Sigmoid colon (tissue), 7 donors: ENCODE data around the gene SYDE2. TPM values are rescaled to one million over a fixed set of nuclear protein-coding genes. Genes with fewer than 3 reads are reported as not detected.
A peak's percentile ranks its signal among the peaks of the same experiment; 100 is the strongest.
"Not testable (repeated sequence)": the region's sequence is repeated elsewhere in the genome, so short reads cannot be mapped to it uniquely, and the experiment has no call there.

Experiments
- DNase-seq: peaks from one replicate; pipeline ENCODE4 v3.0.0-alpha.2; 2019
- H3K27ac ChIP-seq, 4 donors: fragments of 200-600 bp; sonication (generic); one replicate each; pipeline ENCODE4 v1.5.1; 2016 to 2019; ENCODE audit warnings: mild to moderate bottlenecking in 1 of 4
- H3K27me3 ChIP-seq, 3 donors: fragments of 200-600 bp; sonication (generic); one replicate each; pipeline ENCODE4 v1.5.1; 2019; ENCODE audit warnings: mild to moderate bottlenecking in 1 of 3
- H3K36me3 ChIP-seq, 4 donors: fragments of 200-600 bp; sonication (generic); one replicate each; pipeline ENCODE4 v1.5.1; 2016 to 2019
- H3K4me1 ChIP-seq, 4 donors: fragments of 200-600 bp; sonication (generic); one replicate each; pipeline ENCODE4 v1.5.1; 2017 to 2019
- H3K4me3 ChIP-seq, 4 donors: fragments of 200-600 bp; sonication (generic); one replicate each; pipeline ENCODE4 v1.5.1; 2017 to 2019; ENCODE audit warnings: mild to moderate bottlenecking in 2 of 4, moderate library complexity in 1 of 4
- H3K9me3 ChIP-seq, 4 donors: fragments of 200-600 bp in 3 of 4; sonication (generic) in 3 of 4; one replicate each; pipeline versions ENCODE4 v1.5.1 to v1.6.1; 2013 to 2019
- CTCF ChIP-seq, 4 experiments: fragments of 450-650 bp in 3 of 4; fragments of 200-600 bp in 1 of 4; IDR thresholded peaks; one replicate each; pipeline ENCODE4 v1.5.1; 2016 to 2019; ENCODE audit warnings: antibody characterized with exemption in 4 of 4, mild to moderate bottlenecking in 3 of 4, moderate library complexity in 2 of 4
- EP300 ChIP-seq, 4 donors: sonication (generic); formaldehyde crosslinking; IDR thresholded peaks; one replicate each; pipeline ENCODE4 v1.6.1; 2017; ENCODE audit warnings: antibody characterized with exemption in 4 of 4
- POLR2A ChIP-seq, 2 donors: fragments of 450-650 bp; IDR thresholded peaks; one replicate each; pipeline ENCODE4 v1.6.1; 2016; ENCODE audit warnings: antibody characterized with exemption in 2 of 2, mild to moderate bottlenecking in 2 of 2, moderate library complexity in 2 of 2
- POLR2AphosphoS5 ChIP-seq, 4 donors: sonication (generic); formaldehyde crosslinking; IDR thresholded peaks; one replicate each; pipeline ENCODE4 v1.6.1; 2017; ENCODE audit warnings: antibody characterized with exemption in 4 of 4
- WGBS, 2 donors: extraction: QIAGEN DNeasy Blood & Tissue Kit; methylation state at CpG; one replicate each; pipeline ENCODE4 v1.1.7; 2013; 5-methylcytosine and 5-hydroxymethylcytosine counted together
- intact Hi-C: fragments of 100-400 bp; cut with DNase I; formaldehyde crosslinking; loops from one replicate; pipeline ENCODE4 v1.15.1; 2023
- polyA plus RNA-seq, 3 donors: library from polyadenylated mRNA; stranded (reverse); fragments of 200-250 nt; gene quantifications; one replicate each; pipeline ENCODE4 v1.2.3, GENCODE V29; 2013
- total RNA-seq, 4 donors: library from RNA; depleted of rRNA; stranded (reverse); fragments of >200 nt; gene quantifications; one replicate each; pipeline ENCODE4 v1.1.0, GENCODE V29; 2016
- donor health status: healthy with polysubstance abuse.
- donor health status: Bipolar disorder and iron deficiency.
- donor health status: healthy.

The SYDE2 gene
- total and polyA plus RNA-seq, 7 donors: 0.46 to 87.3 (median 39.3) TPM

GRCh38 chr1:85199667-85200462 lies 951 bp downstream of the SYDE2 start:
- Histone ChIP-seq H3K27me3 (no peaks in the 10 kb centered on the region), H3K36me3 (no peaks in the 10 kb centered on the region), H3K4me3 (peak overlapping the region; percentile 73 to 98 (median 88)), H3K9me3 (no peaks in the 10 kb centered on the region), H3K27ac (peak overlapping the region; percentile 93 to 99 (median 99)), H3K4me1 (peaks cover 0 to 34% (median 16%) of the 10 kb centered on the region in 4 donors)
- TF ChIP-seq POLR2AphosphoS5 (IDR thresholded peaks at IDR 0.05): no peak
- no peak for TF ChIP-seq CTCF (IDR thresholded peaks at IDR 0.05)
- no peak for TF ChIP-seq EP300 (IDR thresholded peaks at IDR 0.05)
- intact Hi-C loops: loop anchor here (5.0 kb wide), 3 partner anchors 42 to 703 kb away; partner anchors contain the start of gene C1orf52
- DNase-seq: no peak
- WGBS, 2 donors: 1 to 17% methylated on average over 26 of the region's 26 CpGs

GRCh38 chr1:85198864-85199263 lies 2.0 kb downstream of the SYDE2 start:
- Histone ChIP-seq H3K4me3 (peak overlapping the region; percentile 73 to 98 (median 88)), H3K4me1 (peaks cover 0 to 27% (median 22%) of the 10 kb centered on the region in 4 donors), H3K27ac (peak overlapping the region; percentile 93 to 99 (median 99))

GRCh38 chr1:85196358-85196757 lies 4.5 kb downstream of the SYDE2 start:
- no peak for TF ChIP-seq POLR2A (IDR thresholded peaks at IDR 0.05)
- no peak for TF ChIP-seq POLR2AphosphoS5 (IDR thresholded peaks at IDR 0.05)
- TF ChIP-seq EP300 (IDR thresholded peaks at IDR 0.05): no peak
- no peak for TF ChIP-seq CTCF (IDR thresholded peaks at IDR 0.05)
- DNase-seq: no peak
- H3K27ac ChIP-seq: peak overlapping the region in 3 of 4 donors; percentile 99
- H3K36me3 ChIP-seq: no peaks in the 10 kb centered on the region
- intact Hi-C loops: no loop called here
- no peaks in the 10 kb centered on the region for H3K9me3 ChIP-seq
- peaks cover 0 to 38% (median 36%) of the 10 kb centered on the region in 4 donors for H3K4me1 ChIP-seq
- H3K4me3 ChIP-seq: peak overlapping the region in 3 of 4 donors; percentile 81 to 98 (median 95)
- H3K27me3 ChIP-seq: no peaks in the 10 kb centered on the region

More at GRCh38 chr1:85198864-85199263, 2.0 kb downstream of the SYDE2 start:
- 13 to 48% methylated on average over 2 of the region's 2 CpGs for WGBS, 2 donors
- Histone ChIP-seq H3K9me3 (no peaks in the 10 kb centered on the region), H3K36me3 (no peaks in the 10 kb centered on the region), H3K27me3 (no peaks in the 10 kb centered on the region)
- DNase-seq: no peak
- intact Hi-C loops: no loop called here
- TF ChIP-seq POLR2AphosphoS5 (IDR thresholded peaks at IDR 0.05): no peak
- TF ChIP-seq POLR2A (IDR thresholded peaks at IDR 0.05): no peak
- no peak for TF ChIP-seq EP300 (IDR thresholded peaks at IDR 0.05)
- TF ChIP-seq CTCF (IDR thresholded peaks at IDR 0.05): no peak

- Histone ChIP-seq H3K27ac (peak overlapping the region in 3 of 4 donors; percentile 99), H3K27me3 (no peaks in the 10 kb centered on the region), H3K9me3 (no peaks in the 10 kb centered on the region), H3K4me1 (peaks cover 0 to 45% (median 41%) of the 10 kb centered on the region in 4 donors), H3K4me3 (peak overlapping the region in 3 of 4 donors; percentile 81 to 98 (median 95)), H3K36me3 (no peaks in the 10 kb centered on the region)
- TF ChIP-seq EP300 (IDR thresholded peaks at IDR 0.05) (no peak), CTCF (IDR thresholded peaks at IDR 0.05) (no peak), POLR2A (IDR thresholded peaks at IDR 0.05) (no peak), POLR2AphosphoS5 (IDR thresholded peaks at IDR 0.05) (no peak)
- intact Hi-C loops: no loop called here
- no peak for DNase-seq
- WGBS, 2 donors: 52 to 66% methylated on average over 2 of the region's 2 CpGs
Observed at GRCh38 chr1:85195703-85196102, 5.1 kb downstream of the SYDE2 start.

GRCh38 chr1:85192129-85192528 lies 8.7 kb downstream of the SYDE2 start:
- intact Hi-C loops: not testable (repeated sequence)
- H3K4me1 ChIP-seq: peaks cover 0 to 69% (median 63%) of the 10 kb centered on the region in 4 donors

More at GRCh38 chr1:85192129-85192528, 8.7 kb downstream of the SYDE2 start:
- not testable (repeated sequence) for H3K9me3 ChIP-seq, H3K4me3 ChIP-seq, DNase-seq, H3K27me3 ChIP-seq
- peak overlapping the region in 2 of 4 donors; percentile 34 to 61 for H3K27ac ChIP-seq
- H3K36me3 ChIP-seq: peaks cover 0 to 17% (median 0%) of the 10 kb centered on the region in 4 donors
